ENCODE results near the gene ZNF138.

ZNF138 gene

DNA sequence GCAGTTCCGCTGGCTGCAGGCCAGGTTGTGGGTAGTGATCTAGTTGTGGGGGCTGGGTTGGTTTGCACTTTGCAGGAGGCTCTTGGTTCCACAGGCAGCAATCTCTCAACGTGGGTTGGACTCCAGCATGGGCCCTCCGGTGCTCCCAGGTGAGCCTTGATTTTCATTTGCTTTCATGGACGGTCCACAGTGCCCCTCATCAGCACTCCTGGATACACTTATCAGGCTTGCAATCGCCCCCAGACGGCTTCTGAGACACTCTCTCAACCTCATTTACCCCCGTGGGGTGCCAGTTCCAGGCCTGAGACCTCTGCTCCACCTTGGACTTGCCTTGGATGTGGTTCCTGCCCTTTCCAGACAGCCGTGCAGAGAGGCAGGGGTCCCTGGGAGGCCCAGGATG is 77.5 kb downstream of the ZNF138 start:
- Mint-ChIP-seq H3K4me1 (no peaks in the 10 kb centered on the region), H3K4me3 (no peak overlapping the region), H3K27ac (no peak overlapping the region), H3K36me3 (ENCODE audit: low read depth) (no peaks in the 10 kb centered on the region), H3K9me3 (peaks cover 83% of the 10 kb centered on the region), H3K27me3 (ENCODE audit: low read depth, poor library complexity) (peaks cover 15% of the 10 kb centered on the region)
- TF ChIP-seq, protein P1, sequence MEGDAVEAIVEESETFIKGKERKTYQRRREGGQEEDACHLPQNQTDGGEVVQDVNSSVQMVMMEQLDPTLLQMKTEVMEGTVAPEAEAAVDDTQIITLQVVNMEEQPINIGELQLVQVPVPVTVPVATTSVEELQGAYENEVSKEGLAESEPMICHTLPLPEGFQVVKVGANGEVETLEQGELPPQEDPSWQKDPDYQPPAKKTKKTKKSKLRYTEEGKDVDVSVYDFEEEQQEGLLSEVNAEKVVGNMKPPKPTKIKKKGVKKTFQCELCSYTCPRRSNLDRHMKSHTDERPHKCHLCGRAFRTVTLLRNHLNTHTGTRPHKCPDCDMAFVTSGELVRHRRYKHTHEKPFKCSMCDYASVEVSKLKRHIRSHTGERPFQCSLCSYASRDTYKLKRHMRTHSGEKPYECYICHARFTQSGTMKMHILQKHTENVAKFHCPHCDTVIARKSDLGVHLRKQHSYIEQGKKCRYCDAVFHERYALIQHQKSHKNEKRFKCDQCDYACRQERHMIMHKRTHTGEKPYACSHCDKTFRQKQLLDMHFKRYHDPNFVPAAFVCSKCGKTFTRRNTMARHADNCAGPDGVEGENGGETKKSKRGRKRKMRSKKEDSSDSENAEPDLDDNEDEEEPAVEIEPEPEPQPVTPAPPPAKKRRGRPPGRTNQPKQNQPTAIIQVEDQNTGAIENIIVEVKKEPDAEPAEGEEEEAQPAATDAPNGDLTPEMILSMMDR (IDR thresholded peaks at IDR 0.05) = no peak
- no peak for DNase-seq

DNA sequence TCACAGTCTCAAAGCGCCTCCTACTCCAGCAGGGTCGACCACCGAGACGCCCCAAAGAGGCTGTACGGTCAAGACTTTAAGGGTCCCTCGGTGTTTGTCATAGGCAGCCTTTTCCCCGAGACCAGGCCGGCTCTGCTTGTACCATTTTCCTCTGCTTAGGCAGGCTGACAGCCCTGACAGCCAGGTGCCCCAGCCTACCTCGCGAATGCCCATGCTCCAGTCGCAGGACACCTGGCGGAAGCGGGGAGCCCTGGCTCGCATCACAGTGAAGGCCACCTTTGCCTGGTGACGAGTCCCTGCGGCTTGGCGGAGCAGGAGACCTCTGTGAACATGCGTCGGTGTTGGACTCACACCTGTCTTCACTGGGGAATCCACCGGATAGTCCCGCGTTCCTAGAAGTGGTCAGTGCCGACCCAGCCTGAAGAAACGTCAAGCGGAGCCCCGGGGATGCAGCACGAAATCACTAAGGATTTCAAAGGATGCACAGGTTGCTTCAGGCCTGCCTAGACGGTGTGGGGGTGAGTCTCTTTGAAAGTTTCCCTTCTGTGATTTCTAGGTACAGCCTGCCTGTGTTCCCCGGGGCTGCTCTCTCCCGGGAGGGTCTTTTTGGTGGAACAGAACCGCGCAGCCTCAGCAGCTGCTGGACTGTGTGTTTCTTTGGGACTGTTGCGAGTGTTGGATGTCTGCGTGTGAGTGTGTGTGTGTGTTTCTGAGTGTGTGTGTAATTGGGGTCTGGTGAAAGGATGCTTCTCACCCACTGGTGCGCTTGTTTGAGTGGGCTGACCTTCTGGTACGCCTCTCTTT is 78.3 kb downstream of the ZNF138 start:
- Mint-ChIP-seq H3K27me3 (ENCODE audit: low read depth, poor library complexity) (peaks cover 15% of the 10 kb centered on the region), H3K4me3 (no peak overlapping the region), H3K9me3 (peaks cover 86% of the 10 kb centered on the region), H3K4me1 (no peaks in the 10 kb centered on the region), H3K27ac (no peak overlapping the region), H3K36me3 (ENCODE audit: low read depth) (no peaks in the 10 kb centered on the region)
- no peak for DNase-seq
- TF ChIP-seq, protein P1 (IDR thresholded peaks at IDR 0.05) = no peak

DNA sequence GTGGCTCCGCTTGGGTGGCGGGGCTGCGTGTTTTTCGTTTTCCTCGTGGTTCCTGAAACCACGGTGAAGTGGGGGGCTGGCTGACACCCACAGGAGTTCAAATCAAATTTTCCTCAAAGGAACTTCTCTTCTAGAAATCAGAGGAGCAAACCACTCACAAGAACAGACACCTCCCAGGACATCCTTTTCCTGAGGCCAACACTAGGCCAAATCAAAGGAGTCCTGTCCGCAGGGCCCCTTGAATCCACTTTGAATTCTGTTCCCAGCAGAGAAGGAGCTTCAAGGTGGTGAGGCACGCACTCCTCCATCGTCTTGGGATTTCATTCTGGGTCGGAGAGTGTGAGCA is 78.9 kb downstream of the ZNF138 start:
- Mint-ChIP-seq H3K4me1 (no peaks in the 10 kb centered on the region), H3K27ac (no peak overlapping the region), H3K4me3 (no peak overlapping the region), H3K36me3 (ENCODE audit: low read depth) (no peaks in the 10 kb centered on the region), H3K27me3 (ENCODE audit: low read depth, poor library complexity) (peaks cover 15% of the 10 kb centered on the region), H3K9me3 (peaks cover 85% of the 10 kb centered on the region)
- no peak for DNase-seq
- TF ChIP-seq, protein P1 (IDR thresholded peaks at IDR 0.05) = no peak

DNA sequence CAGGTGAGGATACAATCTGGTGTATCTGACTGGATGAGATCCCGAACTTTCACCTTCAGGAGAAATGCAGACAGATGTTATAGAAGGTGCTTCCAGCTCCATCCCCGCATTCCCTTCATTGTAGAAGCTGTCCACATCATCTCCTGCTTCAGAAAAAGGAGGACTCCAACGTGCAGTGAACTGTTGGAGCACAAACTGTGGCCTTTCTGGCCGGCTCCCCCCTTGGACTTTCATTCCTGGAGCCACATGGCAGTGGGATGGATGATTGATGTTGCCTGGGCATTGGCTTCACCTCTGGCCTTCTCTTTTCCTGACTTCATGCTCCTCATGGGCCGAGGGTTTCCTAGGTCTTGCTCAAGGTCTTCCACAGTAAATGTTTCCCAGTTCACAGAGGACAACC is 79.3 kb downstream of the ZNF138 start:
- no peak overlapping the region for H3K27ac Mint-ChIP-seq
- H3K9me3 Mint-ChIP-seq = peaks cover 82% of the 10 kb centered on the region
- no peaks in the 10 kb centered on the region for H3K4me1 Mint-ChIP-seq
- no peak overlapping the region for H3K4me3 Mint-ChIP-seq
- H3K27me3 Mint-ChIP-seq (ENCODE audit: low read depth, poor library complexity) = peaks cover 15% of the 10 kb centered on the region
- H3K36me3 Mint-ChIP-seq (ENCODE audit: low read depth) = no peaks in the 10 kb centered on the region
- DNase-seq = no peak
- TF ChIP-seq, protein P1 (IDR thresholded peaks at IDR 0.05) = no peak

DNA sequence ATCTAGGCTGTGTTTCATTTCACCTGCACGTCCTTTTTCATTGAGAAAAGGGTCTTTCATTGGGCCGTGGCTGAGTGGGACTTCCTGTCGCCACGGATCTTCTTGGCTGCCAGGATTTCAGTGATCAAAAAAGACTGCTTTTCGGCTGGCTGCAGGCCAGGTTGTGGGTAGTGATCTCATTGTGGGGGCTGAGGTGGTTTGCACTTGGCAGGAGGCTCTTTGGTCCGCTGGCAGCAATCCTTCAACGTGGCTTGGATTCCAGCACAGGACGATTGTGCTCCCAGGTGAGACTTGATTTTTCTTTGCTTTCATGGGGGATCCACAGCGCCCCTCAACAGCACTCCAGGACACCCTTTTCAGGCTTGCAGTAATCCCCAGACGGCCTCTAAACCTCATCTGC is 79.9 kb downstream of the ZNF138 start:
- Mint-ChIP-seq H3K4me3 (no peak overlapping the region), H3K9me3 (peaks cover 83% of the 10 kb centered on the region), H3K4me1 (no peaks in the 10 kb centered on the region), H3K27me3 (ENCODE audit: low read depth, poor library complexity) (peaks cover 15% of the 10 kb centered on the region), H3K36me3 (ENCODE audit: low read depth) (no peaks in the 10 kb centered on the region), H3K27ac (no peak overlapping the region)
- TF ChIP-seq, protein P1 (IDR thresholded peaks at IDR 0.05) = no peak
- no peak for DNase-seq

Data from nephron progenitor cell (in vitro differentiated cells).